IPS DF 4.7 (cell line): Measurements from ENCODE around the gene RPTOR.

Source experiments
- DNase-seq: peaks from one replicate; pipeline ENCODE4 v3.0.0-alpha.2; 2013; ENCODE audit warnings: low spot score; ENCODE audit errors: extremely low read depth

RPTOR gene

DNA sequence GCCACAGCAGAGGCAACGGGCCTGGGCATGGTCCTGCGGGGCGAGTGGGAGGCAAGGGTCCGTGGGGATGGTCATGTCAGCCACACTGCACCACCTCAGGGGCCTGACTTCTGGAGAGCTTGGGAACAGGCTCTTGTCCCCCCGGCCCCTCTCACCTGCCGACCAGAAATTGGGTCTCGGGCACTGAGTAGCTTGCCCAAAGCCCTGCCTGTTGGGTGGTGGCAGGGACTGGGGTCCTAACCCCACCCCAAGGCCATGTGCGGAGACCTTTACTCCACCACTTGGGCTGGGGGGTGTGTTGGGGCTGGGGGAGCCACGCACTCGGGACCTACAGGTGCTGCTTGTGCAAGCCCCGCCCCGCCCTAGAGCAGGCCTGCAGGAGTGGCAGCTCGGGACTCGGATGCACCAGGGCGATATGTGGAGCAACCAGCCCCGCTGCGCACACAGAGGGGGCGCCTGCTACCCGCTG, 422.8 kb downstream of the RPTOR start:
- DNase-seq = no peak

DNA sequence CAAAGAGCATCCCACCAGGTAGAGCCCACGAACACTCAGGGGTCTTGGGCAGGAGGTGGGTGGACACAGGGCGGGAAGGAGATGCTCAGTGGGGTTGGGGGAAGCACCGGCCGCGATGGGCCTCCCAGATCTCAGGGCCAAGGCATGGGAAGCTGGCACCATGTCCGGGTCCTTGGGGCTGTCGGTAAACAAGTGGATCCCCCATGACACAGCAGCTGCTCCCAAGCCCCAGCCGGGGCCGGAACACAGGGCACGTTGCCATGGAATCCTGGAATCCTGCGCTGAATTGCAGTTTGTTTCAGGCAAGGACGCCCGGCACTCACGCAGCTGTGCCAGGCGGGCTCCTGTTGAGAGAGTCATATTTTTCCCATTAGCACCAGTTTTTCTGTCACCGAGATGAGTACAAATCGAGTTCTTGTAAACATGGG, 424.0 kb downstream of the RPTOR start:
- no peak for DNase-seq

DNA sequence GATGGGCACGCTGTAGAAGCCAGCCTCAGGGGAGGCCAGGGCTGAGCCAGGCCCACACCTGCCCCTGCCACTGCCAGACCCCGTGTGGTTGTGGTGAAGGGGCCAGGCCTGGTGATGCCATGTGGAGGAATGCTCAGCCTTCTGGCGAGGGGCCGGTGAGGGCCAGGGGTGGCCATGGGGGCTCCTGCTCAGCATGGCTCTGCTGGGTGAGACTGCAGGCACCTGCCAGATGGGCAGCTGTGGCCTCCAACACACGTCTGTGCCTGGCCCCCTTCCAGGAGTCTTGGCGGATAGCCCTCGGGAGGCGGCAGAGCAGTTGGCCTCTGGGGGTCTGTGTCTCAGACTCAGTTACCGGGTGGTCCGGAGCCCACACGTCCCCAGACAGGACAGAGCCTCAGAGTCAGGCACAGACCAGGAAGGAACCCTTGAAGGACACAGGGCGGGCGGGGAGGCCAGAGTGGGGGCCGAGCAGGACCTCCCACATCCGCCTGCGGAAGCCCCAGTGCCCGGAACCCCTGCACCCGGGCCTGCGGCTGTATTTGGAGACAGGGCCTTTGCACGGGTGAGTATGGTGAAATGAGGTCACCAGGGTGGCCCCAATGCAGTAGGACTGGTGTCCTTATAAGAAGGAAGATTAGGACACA, 424.5 kb downstream of the RPTOR start:
- no peak for DNase-seq

DNA sequence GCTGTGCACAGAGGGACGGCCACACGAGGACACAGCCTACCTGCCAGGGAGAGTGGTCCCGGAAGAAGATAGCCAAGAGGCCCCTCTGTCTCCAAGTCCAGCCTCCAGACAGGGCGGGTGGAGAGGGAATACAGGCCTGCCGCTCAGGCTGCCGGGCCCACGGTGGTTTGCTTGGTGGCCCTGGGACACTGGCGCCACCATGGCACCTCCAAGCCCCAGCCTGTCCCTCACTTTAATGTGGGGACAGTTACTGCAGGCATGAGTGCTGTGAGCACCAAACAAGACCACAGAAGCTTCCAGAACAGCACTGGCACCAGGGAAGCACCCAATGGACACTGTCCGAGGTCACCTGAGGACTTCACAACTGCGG, 425.0 kb downstream of the RPTOR start:
- no peak for DNase-seq

DNA sequence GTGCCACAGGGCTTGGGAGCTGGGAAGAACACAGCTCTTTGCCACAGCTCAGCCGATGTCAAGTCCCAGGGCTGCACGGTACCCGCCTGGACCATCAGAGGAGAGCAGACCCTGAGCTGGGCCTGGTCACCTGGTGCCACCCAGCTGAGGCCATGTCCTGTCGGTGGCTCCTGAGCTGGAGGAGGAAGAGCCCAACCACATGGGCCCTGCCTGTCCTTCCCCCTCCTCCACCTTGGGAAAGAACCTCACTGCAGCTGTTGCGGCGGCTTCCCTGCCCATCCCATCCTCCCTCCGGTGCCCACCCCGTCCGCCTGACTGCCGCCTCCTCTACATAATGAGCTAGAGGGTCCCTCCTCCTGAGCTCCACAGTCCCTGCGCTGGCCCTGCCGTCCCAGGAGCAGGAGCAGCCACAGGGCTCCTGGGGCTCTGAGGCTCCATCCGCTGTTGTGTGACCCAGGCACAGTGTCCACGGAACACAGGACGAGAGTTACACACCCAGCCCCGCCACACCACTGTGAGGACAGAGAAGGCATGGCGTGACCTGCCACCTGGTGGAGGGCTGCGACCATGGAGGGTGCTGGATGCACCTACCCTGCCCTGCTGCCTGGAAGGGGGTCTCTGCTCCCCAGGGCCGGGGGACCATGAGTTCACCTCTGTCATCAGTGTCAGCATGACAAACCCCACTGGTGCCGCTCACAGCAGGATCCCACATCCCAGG, 425.6 kb downstream of the RPTOR start:
- no peak for DNase-seq

DNA sequence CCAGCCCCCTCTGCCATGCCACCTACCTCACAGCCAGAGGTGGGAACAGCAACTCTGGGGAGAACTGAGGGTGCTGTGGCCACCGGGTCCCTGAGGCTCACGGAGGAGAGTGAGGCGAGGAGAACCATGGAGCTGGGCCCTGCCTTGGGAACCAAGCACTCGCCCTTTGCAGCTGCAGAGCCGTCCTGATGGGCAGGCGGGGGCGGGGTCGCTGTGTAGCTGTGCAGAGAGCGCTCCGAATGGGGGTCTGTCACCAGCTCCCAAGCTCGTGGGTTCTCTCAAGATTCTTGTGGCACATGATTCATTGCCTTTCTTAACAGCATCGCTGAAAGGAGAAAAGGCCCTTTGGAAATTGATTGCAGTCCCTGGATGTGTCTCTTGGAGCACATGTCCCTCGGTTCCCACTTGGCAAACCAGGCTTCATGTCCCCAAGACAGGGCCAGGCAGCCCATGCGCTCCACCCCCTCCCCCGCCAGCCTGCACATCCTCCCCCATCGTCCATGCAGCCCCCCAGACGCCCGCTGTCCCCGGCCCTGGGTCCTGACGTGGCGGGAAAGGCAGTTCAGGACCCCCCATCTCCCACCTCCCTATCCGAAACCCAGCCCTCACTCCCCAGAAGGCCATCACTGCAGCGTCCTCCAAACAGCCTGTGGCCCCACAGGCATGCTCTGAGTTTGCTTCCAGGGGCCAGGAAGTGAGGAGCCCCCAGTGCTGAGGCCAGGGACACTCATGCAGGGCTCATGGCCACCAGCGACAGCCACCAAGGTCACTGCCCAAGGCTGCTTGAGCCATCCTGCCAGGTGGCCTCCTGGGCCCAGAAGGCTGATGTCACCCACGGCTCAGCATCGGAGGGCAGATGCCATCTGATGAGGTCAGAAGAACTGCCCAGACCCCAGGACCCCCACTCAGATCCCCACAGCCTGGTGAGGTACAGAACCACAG, 426.4 kb downstream of the RPTOR start:
- no peak for DNase-seq

DNA sequence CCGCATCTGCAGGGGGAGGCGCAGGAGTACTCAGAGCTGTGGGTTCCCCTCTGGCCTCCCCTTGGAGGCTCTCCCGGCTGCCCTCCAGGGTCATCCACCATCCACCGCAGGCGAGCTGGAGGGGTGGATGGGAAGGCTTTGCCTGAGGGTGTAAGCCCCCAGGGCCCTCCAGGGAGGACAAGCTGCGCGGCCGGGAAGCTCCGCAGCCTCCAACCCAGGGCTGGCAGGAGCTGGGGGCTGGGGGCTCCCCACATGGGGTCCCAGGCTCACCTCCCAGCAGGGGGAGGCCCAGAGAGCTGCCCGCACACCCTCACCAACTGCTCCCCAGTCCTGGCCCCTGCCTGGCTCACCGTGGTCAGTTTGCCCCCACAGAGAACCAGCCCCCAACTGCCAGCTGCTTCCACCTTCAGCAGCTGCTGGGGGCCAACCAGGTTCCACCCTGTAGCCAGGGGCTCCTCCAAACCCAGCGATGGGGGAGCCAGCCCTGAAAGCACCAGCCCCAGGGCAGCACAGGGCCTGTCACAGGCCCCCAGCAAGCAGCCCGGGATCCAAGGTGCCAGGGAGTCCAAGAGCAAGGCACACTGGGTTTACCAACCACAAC, 427.2 kb downstream of the RPTOR start:
- DNase-seq = no peak

DNA sequence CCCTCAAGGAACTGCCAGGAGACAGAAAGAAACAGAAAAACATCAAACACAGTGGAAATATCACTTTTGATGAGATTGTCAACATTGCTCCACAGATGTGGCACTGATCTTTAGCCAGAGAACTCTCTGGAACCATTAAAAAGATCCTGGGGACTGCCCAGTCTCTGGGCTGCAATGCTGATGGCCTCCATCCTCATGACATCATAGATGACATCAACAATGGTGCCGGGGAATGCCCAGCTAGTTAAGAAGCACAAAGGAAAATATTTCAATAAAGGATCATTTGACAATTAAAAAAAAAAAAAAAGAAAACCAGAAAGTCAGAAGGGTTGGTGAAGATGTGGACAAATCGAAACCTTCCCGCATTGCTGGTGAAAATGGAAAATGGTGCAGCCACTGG, 432.1 kb downstream of the RPTOR start:
- no peak for DNase-seq

DNA sequence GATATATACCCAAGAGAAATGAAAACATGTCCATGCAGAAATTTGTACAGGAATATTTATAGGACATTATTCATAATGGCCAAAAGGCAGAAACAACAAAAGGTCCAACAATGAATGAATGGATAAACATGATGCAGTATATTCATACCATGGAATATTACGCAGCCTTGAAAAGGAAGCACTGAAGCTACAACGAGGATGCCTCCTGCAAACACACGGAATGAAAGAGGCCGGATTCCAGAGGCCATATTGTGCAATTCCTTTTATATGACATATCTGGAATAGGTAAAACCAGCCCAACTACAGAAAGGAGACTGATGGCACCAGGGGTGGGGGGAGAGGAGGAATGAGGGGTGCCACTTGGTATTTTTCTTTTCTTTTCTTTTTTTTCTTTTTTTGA, 432.5 kb downstream of the RPTOR start:
- no peak for DNase-seq

DNA sequence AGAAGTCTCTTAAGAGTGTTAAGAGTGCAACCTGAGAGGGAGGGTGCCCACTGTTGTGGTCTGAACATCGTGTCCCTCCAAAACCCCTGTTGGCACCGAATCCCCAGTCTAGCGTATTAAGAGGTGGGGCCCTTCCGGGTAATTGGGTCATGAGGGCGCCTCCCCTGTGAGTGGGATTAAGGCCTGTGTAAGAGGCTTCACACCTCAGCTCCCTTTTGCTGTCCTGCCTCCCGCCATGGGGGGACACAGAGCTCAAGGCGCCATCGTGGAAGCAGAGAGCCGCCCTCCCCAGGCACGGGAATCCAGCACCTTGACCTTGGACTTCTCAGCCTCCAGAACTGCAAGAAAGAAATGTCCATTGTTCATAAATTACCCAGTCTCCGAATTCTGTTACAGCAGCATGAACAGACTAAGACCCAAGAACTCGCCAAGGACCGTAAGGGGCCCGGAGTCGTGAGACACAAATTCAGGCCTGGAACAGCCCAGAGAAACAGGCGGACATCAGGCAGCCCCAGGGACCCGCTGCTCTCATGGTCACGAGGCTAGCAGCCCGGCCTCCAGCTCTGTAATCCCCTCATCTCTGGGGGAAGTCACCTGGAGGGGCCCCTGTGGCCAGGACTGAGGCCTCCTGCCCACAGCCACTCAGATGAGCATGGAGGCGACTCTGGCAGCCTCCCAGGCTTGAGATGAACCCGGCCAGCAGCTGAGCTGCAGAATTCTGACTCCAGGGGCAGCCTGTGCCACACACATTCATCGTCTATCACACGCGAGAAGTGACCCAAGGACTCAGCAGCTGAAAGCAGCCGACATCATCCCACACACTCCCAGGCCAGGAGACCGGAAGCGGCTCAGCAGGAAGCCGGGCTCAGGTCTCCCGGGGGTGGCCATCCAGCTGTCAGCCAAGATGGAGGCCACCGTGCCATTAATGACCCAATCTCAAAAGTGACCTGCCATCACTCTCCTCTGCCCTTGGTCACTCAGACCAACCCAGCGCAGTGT, 434.2 kb downstream of the RPTOR start:
- DNase-seq = no peak

DNA sequence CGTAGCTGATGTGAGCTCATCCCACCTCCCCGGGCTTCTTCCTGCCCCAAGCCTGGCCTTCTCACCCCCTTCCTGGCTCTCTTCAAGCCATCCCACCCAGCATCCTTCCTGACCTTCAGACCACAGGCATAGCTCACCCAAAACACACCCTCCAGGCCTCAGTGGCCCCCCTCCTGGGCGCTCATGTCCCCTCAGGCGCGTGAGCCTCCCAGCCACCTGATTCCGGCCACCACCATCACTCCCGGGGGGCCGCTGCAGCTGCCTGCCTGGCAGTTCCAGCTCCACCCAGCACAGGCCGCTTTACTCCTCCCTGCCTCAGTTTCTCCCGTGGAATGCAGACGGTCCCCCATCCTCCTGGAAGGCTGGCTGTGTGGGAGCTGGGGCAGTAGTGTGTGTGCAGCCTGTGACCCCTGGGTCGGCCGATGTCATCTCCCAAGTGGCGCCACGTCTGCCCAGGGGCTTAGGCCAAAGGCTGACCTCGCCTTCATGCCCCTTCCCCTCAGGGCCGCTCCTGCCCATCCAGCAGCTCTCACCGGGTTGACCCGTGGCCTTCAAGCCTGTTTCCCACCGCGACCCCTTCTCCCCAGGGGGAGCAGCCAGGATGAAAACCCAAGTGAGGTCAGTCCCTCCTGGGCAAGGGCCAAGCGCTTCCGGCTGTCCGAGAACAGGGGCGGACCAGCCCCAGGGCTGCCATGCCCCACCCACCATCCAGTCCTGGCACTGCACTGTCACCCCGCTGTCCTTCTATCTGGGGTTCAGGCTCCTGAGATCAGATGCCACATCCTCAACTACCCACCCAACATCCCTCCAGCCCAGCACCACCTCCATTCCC, 435.1 kb downstream of the RPTOR start:
- DNase-seq = no peak

DNA sequence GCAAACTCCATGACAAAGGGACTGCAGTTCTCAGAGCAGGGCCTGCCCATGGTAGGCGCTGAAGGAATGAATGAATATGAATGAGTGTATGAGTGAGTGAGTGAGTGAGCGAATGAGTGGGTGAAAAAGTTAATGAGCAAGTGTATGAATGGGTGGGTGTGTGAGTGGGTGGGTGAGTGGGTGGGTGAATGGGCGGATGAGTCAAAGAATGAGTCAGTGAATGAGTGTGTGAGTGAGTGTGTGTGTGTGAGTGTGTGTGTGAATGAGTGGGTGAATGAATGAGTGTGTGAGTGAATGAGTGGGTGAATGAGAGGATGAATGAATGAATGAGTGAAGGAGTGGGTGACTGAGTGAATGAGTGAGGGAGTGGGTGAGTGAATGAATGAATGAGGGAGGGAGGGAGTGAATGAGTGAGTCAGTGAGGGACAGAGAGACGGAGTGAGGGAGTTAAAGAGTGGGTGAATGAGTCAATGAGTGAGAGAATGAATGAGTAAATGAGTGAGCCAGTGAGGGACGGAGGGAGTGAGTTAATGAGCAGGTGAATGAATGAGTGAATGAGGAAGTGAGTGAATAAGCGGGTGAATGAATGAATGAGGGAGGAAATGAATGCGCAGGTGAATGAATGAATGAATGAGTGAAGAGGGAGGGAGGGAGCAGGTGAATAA, 435.9 kb downstream of the RPTOR start:
- DNase-seq = no peak

DNA sequence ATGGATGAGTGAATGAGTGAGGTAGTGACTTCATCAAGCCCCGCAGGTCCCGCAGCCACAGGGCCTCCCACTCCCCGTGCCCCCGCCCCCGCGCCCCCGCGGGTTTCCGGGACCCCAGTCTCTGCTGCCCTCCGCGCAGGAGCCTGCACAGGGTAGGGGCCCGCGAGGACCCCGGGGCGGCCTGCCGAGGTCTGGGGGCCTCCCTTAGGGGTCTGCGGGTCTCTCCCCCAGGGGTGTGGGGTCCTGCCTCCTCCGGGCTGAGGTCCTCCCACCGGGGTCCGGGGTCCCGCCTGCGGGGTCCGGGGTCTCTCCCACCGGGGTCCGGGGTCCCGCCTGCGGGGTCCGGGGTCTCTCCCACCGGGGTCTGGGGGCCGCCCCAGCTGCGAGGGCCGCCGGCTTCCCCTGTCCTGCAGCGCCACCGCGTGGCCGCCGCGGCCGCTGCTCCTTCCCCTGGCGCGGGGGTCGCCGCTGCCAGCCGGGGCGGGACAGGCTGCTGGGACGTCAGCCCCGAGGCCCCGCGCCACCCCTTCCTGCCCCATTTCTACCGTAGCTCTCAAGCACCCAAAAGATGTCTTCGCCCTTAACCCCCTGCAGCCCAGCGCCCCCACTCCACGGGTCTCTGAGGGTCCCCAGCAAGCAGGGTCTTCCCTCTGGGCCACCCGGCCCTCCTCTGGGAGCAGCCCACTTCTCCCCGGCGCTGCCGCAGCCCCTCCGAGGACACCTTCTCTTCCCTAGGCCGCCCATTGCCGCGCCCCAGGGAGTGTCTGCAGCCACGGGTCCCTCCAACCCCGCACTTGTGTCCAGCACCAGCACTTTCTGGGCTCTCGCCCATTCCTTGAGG, 436.6 kb downstream of the RPTOR start:
- DNase-seq = no peak

DNA sequence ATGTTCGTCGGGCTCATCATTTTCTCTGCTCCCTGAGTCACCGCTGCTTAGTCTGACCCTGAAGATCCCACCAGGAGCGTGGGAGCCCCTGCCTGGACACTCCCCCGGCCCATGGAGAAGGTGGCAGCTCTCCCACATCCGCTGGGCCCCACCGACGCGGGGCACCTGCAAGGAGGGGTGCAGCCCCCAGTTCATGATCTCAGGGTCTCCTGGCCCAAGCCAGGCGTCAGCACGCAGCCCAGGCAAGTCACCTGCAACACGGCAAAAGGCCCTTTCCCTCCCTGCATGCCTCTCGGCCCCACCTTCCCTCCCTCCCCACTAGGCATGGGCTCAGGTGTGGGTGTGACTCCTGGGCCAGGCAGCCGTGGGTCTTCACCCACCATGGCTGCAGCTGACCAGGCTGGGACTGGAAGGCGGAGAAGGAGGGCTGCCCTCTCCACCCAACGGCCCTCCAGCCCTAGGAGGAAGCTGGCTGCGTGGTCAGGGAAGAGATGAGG, 437.3 kb downstream of the RPTOR start:
- no peak for DNase-seq

DNA sequence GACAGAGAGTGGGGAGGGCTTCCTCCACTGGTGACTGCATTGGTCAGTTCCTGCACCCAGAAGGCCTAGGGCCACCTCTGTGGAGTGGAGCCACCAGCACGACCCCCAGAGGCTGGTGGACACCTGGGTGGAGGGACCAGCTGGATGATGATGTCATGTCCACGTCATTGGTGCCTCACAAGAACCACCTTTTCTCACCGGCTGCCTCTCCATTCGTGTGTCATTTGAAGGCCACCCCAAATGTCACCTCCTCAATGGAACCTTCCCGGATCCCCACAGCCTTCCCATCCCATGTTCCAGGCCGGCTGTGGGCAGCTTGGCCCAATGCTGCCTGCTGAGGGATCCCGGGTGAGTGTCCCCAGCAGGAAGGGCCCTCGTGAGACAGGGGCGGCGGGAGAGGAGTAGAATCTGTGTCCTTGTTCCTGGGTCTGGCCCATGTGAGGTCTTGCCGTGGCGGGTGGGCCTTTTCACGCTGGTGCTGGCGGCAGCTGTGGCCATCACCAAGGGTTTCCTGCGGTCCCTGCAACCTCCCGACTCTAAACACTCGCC, 437.9 kb downstream of the RPTOR start:
- DNase-seq = no peak

DNA sequence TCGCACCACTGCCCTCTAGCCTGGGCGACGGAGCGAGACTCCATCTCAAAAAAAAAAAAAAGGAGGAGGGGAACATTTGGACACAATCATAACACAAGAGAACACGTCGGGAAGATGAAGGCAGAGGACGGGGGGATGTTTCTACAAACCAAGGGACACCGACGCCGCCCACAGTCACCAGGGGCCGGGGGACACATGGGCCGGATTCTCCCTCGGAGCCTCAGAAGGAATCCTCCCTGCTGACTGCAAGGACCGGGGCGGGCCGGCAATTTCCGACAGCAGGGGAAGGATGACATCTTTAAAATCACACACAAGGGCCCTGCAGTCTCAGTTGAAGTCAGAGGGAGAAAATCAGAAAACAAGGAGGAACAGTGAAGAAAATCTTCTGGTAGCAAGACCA, 438.9 kb downstream of the RPTOR start:
- no peak for DNase-seq

DNA sequence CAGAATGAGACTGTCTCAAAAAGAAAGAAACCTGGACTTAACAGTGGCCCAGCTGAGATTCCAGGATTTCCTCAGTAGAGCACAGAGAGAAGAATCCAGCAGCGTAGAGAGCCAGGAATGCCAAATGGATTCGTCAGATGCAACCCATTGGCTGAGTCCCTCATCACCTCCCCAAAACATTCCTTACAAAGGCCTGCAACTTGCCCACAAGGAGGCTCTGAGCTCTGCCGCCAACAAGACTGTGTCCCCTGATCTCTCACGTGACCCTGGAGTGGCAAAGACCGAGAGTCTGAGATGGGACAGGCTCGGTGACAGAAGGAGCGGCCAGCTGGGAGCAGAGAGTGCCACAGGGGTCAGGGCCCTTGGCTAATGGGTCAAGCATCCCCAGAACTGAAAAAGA, 440.1 kb downstream of the RPTOR start:
- DNase-seq = peak; percentile 72

DNA sequence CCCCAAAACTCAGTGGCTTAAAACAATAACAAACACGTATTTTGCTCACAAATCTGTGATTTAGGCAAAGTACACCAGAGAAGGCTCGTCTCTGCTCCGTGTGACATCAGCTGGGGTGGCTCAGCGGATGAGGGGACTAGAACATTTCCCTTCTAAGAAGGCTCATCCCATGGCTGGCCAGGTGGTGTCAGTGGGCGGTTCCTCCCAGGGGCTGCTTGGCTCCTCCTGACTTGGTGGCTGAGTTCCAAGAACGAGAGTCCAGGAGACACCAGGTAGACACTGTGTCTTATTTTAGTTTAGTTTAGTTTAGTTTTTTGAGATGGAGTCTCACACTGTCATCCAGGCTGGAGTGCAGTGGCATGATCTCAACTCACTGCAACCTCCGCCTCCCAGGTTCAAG, 441.4 kb downstream of the RPTOR start:
- DNase-seq = no peak
